ENCODE measurements around the gene SLC6A17. TPM values are rescaled to one million over a fixed set of nuclear protein-coding genes. Genes with fewer than 3 reads are reported as not detected.

SLC6A17 gene
- total and polyA plus RNA-seq, 2 donors (not counting 1 experiment from before 2014, with no cell fraction given) = not detected

GRCh38 chr1:110223581-110223980 is 73.3 kb downstream of the SLC6A17 start:
- Mint-ChIP-seq H3K4me1 (no peaks in the 10 kb centered on the region), H3K27me3 (no peaks in the 10 kb centered on the region), H3K4me3 (no peak overlapping the region), H3K9me3 (ENCODE audit: insufficient read depth) (no peaks in the 10 kb centered on the region), H3K27ac (no peak overlapping the region)
- Histone ChIP-seq H3K9ac (ENCODE audit: low read length) (no peak overlapping the region), H3K27ac (ENCODE audit: low read length in 2 of 2) (no peak overlapping the region), H2AFZ (ENCODE audit: insufficient read depth, low read depth, low read length, poor library complexity, severe bottlenecking) (no peak overlapping the region), H3K4me1 (ENCODE audit: control insufficient read depth in 2 of 2, insufficient read depth in 2 of 2, low read length in 2 of 2) (no peaks in the 10 kb centered on the region), H3K79me2 (ENCODE audit: control insufficient read depth, insufficient read depth, low read length) (no peaks in the 10 kb centered on the region), H4K20me1 (ENCODE audit: control insufficient read depth, insufficient read depth, low read length, poor library complexity, severe bottlenecking) (no peaks in the 10 kb centered on the region), H3K4me2 (replicated peaks; ENCODE audit: low read depth, low read length, poor library complexity, severe bottlenecking) (no peak overlapping the region), H3K9me3 (ENCODE audit: control extremely low read depth in 1 of 3, control insufficient read depth in 2 of 3, insufficient read depth in 1 of 3, low read length in 2 of 3) (no peaks in the 10 kb centered on the region), H3K36me3 (replicated peaks in 1 of 2; ENCODE audit: control extremely low read depth in 1 of 2, control insufficient read depth in 1 of 2, extremely low read depth in 1 of 2, insufficient read depth in 2 of 2, low read length in 1 of 2) (peaks cover 0 to 6% of the 10 kb centered on the region in 2 experiments), H3K4me3 (ENCODE audit: control extremely low read depth in 1 of 5, extremely low read depth in 1 of 5, insufficient read depth in 1 of 5, low read depth in 2 of 5, low read length in 4 of 5) (no peak overlapping the region), H3K27me3 (replicated peaks in 1 of 4; ENCODE audit: control extremely low read depth in 1 of 4, control insufficient read depth in 3 of 4, insufficient read depth in 4 of 4, low read length in 3 of 4) (no peaks in the 10 kb centered on the region)
- ChIA-PET CTCF (interaction anchor here (1.6 kb wide), 1 partner anchor 16 kb away, joined by 5 read pairs; no protein-coding TSS in a partner anchor), POLR2A (no interaction called here)
- 95% methylated on average over 17 of the region's 17 CpGs for WGBS (ENCODE audit: insufficient coverage)
- DNase-seq (no peak), ATAC-seq (ENCODE audit: low read depth) (no peak)
- intact Hi-C loops (cut with micrococcal nuclease) = no loop called here
- TF ChIP-seq EZH2 (IDR thresholded peaks at IDR 0.05; ENCODE audit: borderline replicate concordance, insufficient read depth, low read depth, low read length, poor library complexity, severe bottlenecking) (no peak), CTCF (IDR thresholded peaks at IDR 0.05) (no peak)

GRCh38 chr1:110224240-110224995 is 74.1 kb downstream of the SLC6A17 start:
- Mint-ChIP-seq H3K9me3 (ENCODE audit: insufficient read depth) (no peaks in the 10 kb centered on the region), H3K27me3 (no peaks in the 10 kb centered on the region), H3K27ac (no peak overlapping the region), H3K4me1 (no peaks in the 10 kb centered on the region), H3K4me3 (no peak overlapping the region)
- WGBS (ENCODE audit: insufficient coverage) = 90% methylated on average over 7 of the region's 8 CpGs
- Histone ChIP-seq H3K4me1 (ENCODE audit: control insufficient read depth in 2 of 2, insufficient read depth in 2 of 2, low read length in 2 of 2) (no peaks in the 10 kb centered on the region), H4K20me1 (ENCODE audit: control insufficient read depth, insufficient read depth, low read length, poor library complexity, severe bottlenecking) (no peaks in the 10 kb centered on the region), H3K9ac (ENCODE audit: low read length) (no peak overlapping the region), H3K4me2 (replicated peaks; ENCODE audit: low read depth, low read length, poor library complexity, severe bottlenecking) (no peak overlapping the region), H3K9me3 (ENCODE audit: control extremely low read depth in 1 of 3, control insufficient read depth in 2 of 3, insufficient read depth in 1 of 3, low read length in 2 of 3) (no peaks in the 10 kb centered on the region), H3K79me2 (ENCODE audit: control insufficient read depth, insufficient read depth, low read length) (no peaks in the 10 kb centered on the region), H3K36me3 (replicated peaks in 1 of 2; ENCODE audit: control extremely low read depth in 1 of 2, control insufficient read depth in 1 of 2, extremely low read depth in 1 of 2, insufficient read depth in 2 of 2, low read length in 1 of 2) (peaks cover 0 to 6% of the 10 kb centered on the region in 2 experiments), H3K4me3 (ENCODE audit: control extremely low read depth in 1 of 5, extremely low read depth in 1 of 5, insufficient read depth in 1 of 5, low read depth in 2 of 5, low read length in 4 of 5) (no peak overlapping the region), H3K27ac (ENCODE audit: low read length in 2 of 2) (no peak overlapping the region), H2AFZ (ENCODE audit: insufficient read depth, low read depth, low read length, poor library complexity, severe bottlenecking) (no peak overlapping the region), H3K27me3 (replicated peaks in 1 of 4; ENCODE audit: control extremely low read depth in 1 of 4, control insufficient read depth in 3 of 4, insufficient read depth in 4 of 4, low read length in 3 of 4) (no peaks in the 10 kb centered on the region)
- POLR2A ChIA-PET = no interaction called here
- CTCF ChIA-PET = interaction anchor here (0.8 to 1.4 kb wide), 3 partner anchors 16 to 22 kb away, joined by 3 to 5 read pairs (median 4); no protein-coding TSS in a partner anchor
- no peak for ATAC-seq (ENCODE audit: low read depth)
- no peak for DNase-seq
- TF ChIP-seq CTCF (IDR thresholded peaks at IDR 0.05) = no peak
- TF ChIP-seq EZH2 (IDR thresholded peaks at IDR 0.05; ENCODE audit: borderline replicate concordance, insufficient read depth, low read depth, low read length, poor library complexity, severe bottlenecking) = no peak
- intact Hi-C loops (cut with micrococcal nuclease) = no loop called here
